Lower leg skin (tissue), 4 donors: ENCODE measurements around the gene G6PC1. TPM values are rescaled to one million over a fixed set of nuclear protein-coding genes. Genes with fewer than 3 reads are reported as not detected.
"Not testable (repeated sequence)": the region's sequence is repeated elsewhere in the genome, so short reads cannot be mapped to it uniquely, and the experiment has no call there.

ENCODE experiments used
- DNase-seq, 2 donors: peaks; one replicate each; pipeline ENCODE4 v3.0.0-alpha.2; 2019; ENCODE audit warnings: low spot score in 2 of 2
- H3K4me3 ChIP-seq: fragments of 200-600 bp; sonication (generic); 2 replicates; pipeline ENCODE4 v1.5.1; 2017; ENCODE audit warnings: mild to moderate bottlenecking, low read depth; ENCODE audit not compliant: poor library complexity, severe bottlenecking
- CTCF ChIP-seq, 3 donors: fragments of 450-650 bp; IDR thresholded peaks; one replicate each; pipeline ENCODE4 v1.5.1; 2016; ENCODE audit warnings: antibody characterized with exemption in 3 of 3, mild to moderate bottlenecking in 3 of 3, moderate library complexity in 2 of 3
- POLR2A ChIP-seq, 2 donors: fragments of 450-650 bp; IDR thresholded peaks; one replicate each; pipeline ENCODE4 v1.6.1; 2016 to 2017; ENCODE audit warnings: antibody characterized with exemption in 2 of 2, mild to moderate bottlenecking in 1 of 2, moderate library complexity in 1 of 2
- WGBS, 2 donors: methylation state at CpG; one replicate each; pipeline ENCODE4 v1.1.5; 2018; 5-methylcytosine and 5-hydroxymethylcytosine counted together
- intact Hi-C: fragments of 100-400 bp; cut with DNase I; formaldehyde crosslinking; loops from one replicate; pipeline ENCODE4 v1.15.0; 2023; ENCODE audit warnings: low total_unique reads
- total RNA-seq, 4 donors: library from RNA; depleted of rRNA; stranded (reverse); fragments of >200 nt; gene quantifications; one replicate each; pipeline ENCODE4 v1.1.0, GENCODE V29; 2016

The G6PC1 gene
- total RNA-seq, 4 donors from 2014 or later: not detected

GRCh38 chr17:42866216-42866615, 34.4 kb upstream of the G6PC1 start:
- intact Hi-C loops: no loop called here
- 86 to 94% methylated on average over 4 of the region's 4 CpGs for WGBS, 2 donors
- no peak for TF ChIP-seq CTCF (IDR thresholded peaks at IDR 0.05)
- no peak for TF ChIP-seq POLR2A (IDR thresholded peaks at IDR 0.05)
- DNase-seq: no peak
- no peak overlapping the region for H3K4me3 ChIP-seq

GRCh38 chr17:42866631-42867575, 33.7 kb upstream of the G6PC1 start:
- TF ChIP-seq POLR2A (IDR thresholded peaks at IDR 0.05): no peak
- TF ChIP-seq CTCF (IDR thresholded peaks at IDR 0.05): no peak
- 76 to 79% methylated on average over 11 to 12 of the region's 12 CpGs for WGBS, 2 donors
- no peak overlapping the region for H3K4me3 ChIP-seq
- no peak for DNase-seq
- intact Hi-C loops: no loop called here

DNA sequence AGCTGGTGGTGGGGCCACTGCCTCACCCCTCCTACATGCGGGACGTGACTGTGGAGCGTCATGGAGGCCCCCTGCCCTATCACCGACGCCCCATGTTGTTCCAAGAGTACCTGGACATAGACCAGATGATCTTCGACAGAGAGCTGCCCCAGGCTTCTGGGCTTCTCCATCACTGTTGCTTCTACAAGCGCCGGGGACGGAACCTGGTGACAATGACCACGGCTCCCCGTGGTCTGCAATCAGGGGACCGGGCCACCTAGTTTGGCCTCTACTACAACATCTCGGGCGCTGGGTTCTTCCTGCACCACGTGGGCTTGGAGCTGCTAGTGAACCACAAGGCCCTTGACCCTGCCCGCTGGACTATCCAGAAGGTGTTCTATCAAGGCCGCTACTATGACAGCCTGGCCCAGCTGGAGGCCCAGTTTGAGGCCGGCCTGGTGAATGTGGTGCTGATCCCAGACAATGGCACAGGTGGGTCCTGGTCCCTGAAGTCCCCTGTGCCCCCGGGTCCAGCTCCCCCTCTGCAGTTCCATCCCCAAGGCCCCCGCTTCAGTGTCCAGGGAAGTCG, 32.8 kb upstream of the G6PC1 start:
- intact Hi-C loops, H3K4me3 ChIP-seq: not testable (repeated sequence)
- WGBS, 2 donors: 95 to 98% methylated on average over 12 to 15 of the region's 21 CpGs

DNA sequence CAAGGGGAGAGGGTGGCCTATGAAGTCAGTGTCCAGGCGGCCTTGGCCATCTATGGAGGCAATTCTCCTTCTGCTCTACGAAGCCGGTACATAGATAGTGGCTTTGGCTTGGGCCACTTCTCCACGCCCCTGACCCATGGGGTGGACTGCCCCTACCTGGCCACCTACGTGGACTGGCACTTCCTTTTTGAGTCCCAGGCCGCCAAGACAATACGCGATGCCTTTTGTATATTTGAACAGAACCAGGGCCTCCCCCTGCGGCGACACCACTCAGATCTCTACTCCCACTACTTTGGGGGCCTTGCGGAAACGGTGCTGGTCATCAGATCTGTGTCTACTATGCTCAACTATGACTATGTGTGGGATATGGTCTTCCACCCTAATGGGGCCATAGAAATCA, 32.3 kb upstream of the G6PC1 start:
- 92 to 99% methylated on average over 12 of the region's 12 CpGs for WGBS, 2 donors
- DNase-seq: no peak
- H3K4me3 ChIP-seq: no peak overlapping the region
- intact Hi-C loops: no loop called here
- TF ChIP-seq CTCF (IDR thresholded peaks at IDR 0.05) (no peak), POLR2A (IDR thresholded peaks at IDR 0.05) (no peak)

More for the DNA sequence above, 32.8 kb upstream of the G6PC1 start:
- DNase-seq: not testable (repeated sequence)

- TF ChIP-seq POLR2A (IDR thresholded peaks at IDR 0.05) (no peak), CTCF (IDR thresholded peaks at IDR 0.05) (no peak)
- DNase-seq: no peak
Measured at GRCh38 chr17:42871647-42872046, 29.0 kb upstream of the G6PC1 start.

DNA sequence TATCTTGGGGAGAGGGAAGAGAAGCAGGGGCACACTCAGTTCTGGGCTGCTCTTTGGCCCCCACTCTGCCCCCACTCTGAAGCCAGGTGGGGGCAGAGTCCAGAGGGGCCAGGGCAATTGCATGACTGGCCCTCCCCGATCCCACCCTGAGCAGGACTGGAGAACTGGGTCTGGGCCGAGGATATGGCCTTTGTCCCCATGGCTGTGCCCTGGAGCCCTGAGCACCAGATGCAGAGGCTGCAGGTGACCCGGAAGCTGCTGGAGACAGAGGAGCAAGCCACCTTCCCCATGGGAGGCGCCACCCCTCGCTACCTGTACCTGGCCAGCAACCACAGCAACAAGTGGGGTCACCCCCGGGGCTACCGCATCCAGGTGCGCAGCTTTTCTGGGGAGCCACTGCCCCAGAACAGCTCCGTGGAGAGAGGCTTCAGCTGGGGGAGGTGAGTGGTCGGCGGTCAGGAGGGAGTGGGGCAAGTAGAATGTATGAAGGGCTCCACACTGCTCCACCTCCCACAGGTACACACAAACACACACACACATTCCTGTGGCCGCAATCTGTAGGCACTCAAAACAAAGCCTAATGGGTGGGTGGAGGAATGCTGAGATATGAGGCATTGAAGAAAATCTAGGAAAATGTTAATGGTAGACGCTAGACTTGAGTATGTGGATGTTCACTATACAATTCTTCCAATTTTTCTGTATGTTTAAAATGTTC, 28.2 kb upstream of the G6PC1 start:
- DNase-seq: no peak
- TF ChIP-seq POLR2A (IDR thresholded peaks at IDR 0.05) (no peak), CTCF (IDR thresholded peaks at IDR 0.05) (no peak)
- intact Hi-C loops: no loop called here
- no peak overlapping the region for H3K4me3 ChIP-seq
- WGBS, 2 donors: 96 to 97% methylated on average over 11 to 13 of the region's 13 CpGs

More at GRCh38 chr17:42871647-42872046, 29.0 kb upstream of the G6PC1 start:
- intact Hi-C loops: no loop called here
- H3K4me3 ChIP-seq: no peak overlapping the region
- WGBS, 2 donors: 93 to 97% methylated on average over 4 of the region's 4 CpGs
